Measurements from ENCODE around the gene HOXA5.

HOXA5 gene

GRCh38 chr7:27104341-27105058 is 39.0 kb downstream of the HOXA5 start:
- no peak for DNase-seq

DNA sequence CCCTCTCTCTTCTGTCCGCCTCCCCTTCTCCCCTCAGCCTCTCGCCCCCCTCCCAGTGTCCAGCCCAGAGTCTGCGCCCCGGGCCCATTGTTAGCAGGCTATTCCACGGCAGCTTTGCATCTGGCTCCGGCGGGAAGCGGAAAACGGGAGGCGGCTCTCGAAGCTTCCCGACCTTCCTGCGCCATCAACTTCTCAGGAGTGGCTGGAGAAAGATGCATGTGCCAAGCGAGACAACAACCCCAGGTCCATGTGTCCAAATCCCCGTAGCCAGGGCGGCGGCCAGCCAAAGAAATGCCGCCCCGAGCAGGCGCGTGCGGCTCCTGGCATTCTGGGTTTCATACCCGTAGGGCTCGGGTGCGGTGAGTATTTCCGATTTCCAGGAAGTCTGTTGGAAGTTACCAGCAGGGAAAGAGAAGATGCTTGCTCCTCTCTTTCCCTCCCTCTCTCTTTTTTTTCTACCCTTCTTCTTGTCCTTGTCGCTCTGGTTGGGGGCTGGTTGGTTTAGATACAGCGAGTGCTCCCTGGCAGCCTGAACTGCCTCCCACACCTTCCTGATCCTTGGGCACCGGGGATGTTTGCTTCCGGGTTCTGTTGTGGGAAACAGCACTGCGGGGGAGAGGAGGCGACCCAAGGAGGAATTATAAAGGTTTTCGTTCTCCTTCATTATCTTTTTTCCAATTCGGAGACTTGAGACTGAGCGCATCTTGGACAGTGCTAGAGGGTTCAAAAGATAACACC is 39.8 kb downstream of the HOXA5 start:
- no peak for DNase-seq

DNA sequence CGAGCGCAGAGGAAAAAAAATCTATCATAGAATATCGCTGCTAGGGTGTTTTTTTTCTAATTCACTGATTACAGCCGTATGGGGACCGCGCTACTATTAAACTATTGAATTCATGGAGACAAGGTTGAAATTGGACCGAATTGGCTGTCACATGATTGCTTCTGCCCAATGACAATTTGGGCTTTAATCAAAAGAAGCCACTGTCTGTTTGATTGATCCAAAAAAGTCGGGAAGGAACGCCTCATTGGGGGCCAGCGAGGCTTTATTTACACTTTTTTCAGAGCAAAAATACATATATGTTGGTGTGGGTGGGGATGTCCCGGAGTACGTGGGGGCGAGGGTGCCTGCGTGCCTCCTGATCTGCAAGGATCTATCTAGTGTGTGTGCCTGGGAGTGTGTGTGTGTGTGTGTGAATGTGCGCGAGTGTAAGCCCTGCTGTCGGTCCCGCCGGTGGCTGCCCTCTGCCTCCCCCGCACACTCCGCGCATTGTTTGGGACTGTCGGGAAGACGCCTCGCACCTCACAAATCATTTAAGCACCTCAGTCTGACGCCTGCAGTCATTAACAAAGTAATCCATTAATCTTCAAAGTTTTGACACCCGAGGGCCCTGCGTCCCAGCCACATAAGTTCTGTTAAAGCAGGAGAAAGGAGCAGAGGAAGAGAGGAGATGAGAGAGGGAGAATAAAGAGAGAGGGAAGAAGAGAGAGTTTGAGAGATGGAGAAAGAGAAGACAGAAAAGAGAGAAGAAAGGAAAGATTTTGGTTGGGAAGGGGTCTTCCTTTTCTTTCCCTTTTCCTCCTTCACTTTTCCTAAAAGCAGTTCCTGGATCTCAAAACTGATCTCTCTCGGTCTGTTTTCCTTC is 40.7 kb downstream of the HOXA5 start, which contains the start of gene HOXA2:
TSS of gene HOXA2 (minus strand) at position 103 of the 862 bp plus-strand sequence. CDS start 183 bp downstream, outside the sequence.
- DNase-seq = no peak

- no peak for DNase-seq
Measured at GRCh38 chr7:27101957-27102580, 41.4 kb downstream of the HOXA5 start.

DNA sequence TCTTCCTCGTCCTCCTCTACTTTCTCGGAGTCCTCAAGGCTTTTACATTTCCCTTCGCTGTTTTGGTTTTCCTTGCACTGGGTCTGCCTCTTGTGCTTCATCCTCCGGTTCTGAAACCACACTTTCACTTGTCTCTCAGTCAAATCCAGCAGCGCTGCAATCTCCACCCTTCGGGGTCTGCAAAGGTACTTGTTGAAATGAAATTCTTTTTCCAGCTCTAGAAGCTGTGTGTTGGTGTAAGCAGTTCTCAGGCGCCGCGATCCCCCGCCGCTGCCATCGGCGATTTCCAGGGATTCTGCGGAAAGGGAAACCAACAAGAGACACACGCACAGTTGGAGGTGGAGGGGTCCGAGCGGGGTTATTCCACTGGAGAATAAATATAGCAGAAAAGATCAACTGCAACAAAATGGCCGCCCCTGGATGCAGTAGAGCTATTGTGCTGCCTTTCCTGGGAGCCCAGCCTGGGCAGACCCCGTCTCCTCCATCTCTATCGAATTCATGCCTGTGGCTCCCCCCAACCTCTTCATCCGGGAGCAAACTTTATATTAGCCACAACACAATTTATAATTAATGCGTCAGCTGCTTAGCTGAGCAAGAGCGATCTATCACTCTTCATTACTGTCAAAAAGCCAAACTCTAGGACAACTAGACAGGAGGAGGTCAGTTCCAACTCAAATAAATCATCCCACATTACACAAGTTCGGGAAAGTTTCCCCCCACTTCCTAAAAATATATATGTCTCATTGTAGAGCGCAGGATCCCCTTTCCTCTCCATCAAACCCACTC is 42.1 kb downstream of the HOXA5 start:
- no peak for DNase-seq

GRCh38 chr7:27100694-27101170 is 42.7 kb downstream of the HOXA5 start:
- DNase-seq = no peak

GRCh38 chr7:27099453-27100370 is 43.8 kb downstream of the HOXA5 start:
- no peak for DNase-seq

DNA sequence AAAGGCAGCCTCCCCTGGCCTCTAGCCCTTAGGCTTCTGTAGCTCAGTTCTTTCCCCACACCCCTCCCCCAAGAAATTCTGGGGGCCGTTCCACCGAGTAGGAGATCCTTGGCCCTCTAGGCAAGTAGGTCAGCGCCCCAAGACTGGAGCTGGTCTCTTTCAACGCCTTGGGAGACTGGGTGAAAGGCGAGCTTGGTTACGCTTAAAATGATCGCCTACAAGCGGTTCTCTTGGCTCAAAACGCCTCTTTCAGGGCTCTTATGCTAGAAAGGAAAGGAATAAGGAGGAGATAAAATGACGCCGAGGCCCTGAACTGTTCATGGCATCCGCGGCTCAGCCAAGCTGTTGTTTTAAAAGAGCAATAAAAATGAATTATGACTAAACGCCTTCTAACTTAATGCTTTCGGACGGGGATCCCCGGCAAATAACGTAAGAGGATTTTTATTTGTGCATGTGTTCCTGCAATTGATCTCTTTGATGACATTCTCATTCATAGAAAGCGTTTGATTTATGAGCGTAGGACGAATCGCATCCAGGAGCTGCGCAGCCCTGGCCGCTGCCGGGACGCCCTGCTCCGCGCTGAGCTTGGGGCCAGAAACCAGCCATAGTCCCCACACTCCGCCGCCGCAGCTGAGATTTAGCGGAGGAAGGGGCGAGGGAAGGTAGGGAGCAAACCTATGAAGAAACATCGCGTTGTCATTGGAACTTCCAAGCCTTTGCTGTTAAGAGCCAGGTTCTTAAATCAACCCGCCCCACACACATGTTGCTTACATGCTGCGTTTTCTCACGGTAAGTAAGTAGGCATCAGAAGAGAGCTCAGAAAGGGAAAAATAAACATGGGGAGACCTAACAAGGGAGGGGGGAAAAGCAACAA is 44.7 kb downstream of the HOXA5 start:
- no peak for DNase-seq

DNA sequence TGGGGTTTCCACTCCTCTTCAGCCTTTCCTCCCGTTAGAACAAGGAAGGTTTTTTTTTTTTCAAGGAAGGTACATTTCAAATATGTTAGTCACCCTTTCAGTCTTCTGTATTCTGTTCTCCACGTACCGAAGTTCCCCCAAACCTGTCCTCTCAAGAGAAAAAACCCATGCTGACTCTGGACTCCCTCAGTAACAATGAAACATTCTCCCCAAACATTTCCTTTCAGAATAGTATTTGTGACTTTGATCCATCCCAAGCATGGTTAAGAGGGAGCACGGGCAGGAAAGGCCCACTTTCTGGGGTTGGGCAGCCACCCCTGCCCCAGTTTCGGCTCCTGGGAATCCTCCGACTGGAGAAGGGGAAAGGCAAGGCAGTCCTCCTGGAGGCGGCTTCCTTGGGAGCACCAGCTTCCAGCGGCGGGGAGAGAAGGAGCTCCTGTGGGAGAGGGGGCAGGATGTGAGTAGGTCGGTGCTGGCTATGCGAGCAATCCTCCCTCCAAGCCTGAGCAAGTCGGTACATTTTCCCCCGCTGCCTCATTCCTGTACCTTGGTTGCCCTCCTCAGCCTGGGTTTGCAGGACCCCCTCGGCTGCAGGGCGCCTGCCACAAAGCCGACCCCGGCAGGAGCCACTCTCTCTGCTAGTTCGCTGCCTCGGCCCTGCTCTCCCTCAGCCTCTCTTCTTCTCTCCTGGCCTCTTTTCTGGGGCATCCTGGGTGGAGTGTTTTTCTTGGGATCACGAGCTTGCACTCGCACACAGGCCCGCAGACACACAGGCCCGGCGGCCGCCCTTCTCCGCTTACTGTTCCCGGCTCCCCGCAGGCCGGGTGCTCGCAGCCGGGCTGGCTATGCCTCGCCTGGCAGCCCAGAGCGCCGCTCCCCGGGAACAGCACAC is 45.5 kb downstream of the HOXA5 start:
- no peak for DNase-seq

DNA sequence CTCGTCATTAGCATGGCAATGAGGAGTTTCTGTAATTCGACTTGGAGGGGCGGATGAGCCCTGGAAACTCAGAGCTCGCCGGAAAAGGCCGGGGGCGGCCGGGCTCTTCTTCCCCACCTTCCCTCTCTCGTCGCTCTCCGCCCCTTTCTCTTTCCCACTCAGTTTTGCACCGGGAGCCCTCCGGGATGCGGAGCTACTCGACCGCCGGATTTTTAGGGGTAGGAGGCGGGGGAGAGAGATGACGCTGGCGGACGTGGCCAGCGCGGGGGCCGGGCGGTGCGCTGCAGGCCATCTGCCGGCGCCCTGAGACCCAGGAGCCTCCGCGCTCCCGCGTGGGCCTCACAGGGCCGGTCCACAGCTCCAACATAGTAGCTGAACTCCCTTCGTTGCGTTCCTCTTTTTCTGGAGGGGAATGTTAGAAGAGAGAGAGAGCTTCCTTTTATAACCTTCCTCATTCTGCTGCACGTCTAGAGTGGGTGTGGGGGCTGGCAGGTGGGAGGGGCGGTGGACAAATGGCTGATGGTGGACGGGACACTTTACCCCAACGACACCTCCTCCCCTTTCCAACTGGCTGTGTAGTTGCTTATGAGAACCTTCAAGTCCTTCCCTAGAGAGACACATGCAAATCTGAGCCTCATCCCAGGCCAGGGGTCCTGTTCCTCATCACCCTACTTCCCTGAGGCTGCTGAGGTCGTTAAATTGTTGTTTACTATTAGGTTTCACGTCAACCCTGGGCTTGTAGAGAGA is 46.5 kb downstream of the HOXA5 start:
- peak; percentile 4 for DNase-seq

- peak; percentile 81 for DNase-seq
Measured at GRCh38 chr7:27095897-27096767, 47.3 kb downstream of the HOXA5 start, which contains the start of gene HOXA1. Gene HOXA1, minus strand, starts transcription at chr7:27096000. Its CDS starts 88 bp downstream, at chr7:27095912.

DNA sequence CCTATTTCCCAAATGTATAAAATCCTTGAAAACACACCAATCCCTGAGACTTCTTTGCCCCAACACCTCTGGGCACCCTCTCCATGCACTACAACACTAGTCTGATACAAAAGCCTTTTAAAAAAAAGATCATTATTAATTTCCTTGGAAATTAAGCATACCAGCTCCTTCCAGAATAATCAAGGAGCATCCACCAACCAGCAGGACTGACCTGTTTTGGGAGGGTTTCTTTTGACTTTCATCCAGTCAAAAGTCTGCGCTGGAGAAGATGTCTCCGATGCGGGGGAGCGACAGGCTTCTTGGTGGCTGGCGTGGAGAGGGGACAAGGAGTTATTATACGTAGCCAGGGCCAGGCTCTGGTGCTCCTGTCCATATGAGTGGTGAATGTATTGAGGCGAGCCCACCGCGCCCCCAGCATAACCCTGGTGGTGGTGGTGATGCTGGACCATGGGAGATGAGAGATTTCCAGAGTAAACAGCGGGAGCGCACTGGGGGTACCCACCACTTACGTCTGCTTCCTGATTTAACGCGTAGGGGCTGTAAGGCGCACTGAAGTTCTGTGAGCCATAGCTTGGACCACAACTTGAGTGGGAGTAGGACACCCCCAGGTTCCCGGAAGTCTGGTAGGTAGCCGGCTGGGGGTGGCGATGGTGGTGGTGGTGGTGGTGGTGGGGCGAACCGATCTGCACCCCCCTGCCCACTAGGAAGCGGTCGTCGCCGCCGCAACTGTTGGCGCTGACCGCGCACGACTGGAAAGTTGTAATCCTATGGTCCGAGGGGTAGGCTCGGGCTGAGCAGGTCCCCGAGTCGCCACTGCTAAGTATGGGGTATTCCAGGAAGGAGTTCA is 48.2 kb downstream of the HOXA5 start:
- peak; percentile 9 for DNase-seq

DNA sequence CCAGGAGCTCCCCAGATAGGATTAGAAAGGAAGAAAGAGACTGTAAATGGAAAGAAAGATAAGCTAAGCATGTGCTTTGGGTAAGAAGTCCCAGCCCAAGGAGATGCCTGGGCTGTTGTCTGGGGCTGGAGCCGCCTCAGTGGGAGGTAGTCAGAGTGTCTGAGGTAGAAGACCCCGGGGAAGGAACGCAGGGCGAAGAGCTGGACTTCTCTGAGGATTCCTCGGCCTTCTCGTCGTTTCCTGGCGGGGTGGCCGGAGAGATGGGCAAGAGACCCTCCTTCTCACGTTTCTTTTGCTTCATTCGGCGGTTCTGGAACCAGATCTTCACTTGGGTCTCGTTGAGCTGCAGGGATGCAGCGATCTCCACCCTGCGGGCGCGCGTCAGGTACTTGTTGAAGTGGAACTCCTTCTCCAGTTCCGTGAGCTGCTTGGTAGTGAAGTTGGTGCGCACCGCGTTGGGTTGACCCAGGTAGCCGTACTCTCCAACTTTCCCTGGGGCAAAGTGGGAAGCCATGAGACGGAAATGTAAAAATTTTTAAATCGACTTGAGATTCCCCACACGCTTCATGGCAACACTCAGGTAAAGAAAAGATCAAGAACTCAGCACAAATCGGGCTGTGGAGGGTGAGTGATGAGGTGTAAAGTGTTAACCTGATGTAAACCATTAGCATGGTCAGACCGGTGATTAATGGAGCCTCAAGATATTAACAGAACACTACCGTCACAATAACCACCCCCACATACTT is 49.0 kb downstream of the HOXA5 start:
- no peak for DNase-seq

DNA sequence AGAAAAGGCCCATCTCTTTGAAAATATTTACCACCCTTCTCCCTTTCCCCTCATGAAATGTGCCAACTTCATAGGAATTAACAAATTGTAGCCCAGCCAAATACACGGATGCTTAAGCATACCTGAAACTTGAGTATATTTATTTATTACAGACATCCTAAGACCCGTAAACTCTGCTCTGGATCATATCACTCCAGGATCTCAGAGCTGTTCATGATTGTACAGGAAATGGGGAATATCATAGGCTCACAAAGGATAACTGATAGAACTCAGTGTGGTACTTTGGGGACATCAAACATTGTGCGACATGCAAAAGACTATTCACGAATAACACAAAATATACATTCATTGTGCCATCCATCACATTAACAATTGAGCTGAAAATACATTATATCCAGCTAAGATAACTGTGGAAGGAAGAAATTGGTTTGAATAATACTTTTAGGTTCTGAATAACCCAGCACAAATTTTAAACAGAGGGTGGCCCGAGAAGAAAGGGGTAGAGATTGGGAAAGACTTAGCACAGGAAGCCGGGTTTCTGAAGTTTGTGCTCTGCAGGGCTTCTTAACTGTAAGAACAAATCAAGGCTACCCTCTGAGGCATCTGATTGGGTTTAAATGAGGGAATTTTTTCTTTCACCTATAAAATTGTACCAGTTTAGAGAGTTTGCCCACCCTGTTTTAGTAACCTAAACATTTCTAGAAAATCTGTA is 50.1 kb downstream of the HOXA5 start:
- no peak for DNase-seq

DNA sequence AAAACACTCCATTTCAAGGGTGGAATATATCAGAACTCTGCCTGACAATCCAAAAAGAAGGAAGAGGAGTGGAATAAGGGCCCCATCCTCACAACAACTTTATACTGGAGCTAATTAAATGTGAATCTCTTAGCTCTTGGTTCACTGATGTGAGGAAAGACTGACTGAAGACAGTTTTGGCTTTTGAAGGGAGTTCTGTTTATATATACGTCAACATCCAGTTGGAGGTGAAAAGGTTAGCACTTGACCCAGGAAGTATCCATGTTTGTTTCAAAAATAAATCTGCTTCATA is 50.7 kb downstream of the HOXA5 start:
- DNase-seq = no peak
